H1 (cell line): ENCODE results near the gene ASIC1. TPM values are rescaled to one million over a fixed set of nuclear protein-coding genes. Genes with fewer than 3 reads are reported as not detected.

Source experiments
- CTCF ChIA-PET: fragments of 300-600 bp; sonication (Branson Sonifier 250); formaldehyde crosslinking; loops from one replicate; lab custom pipeline; 2021; ENCODE audit not compliant: partially characterized antibody; lab: Charles Lee
- POLR2A ChIA-PET: fragments of 300-600 bp; sonication (Branson Sonifier 250); formaldehyde crosslinking; loops from one replicate; lab custom pipeline; 2021; ENCODE audit warnings: inconsistent platforms; ENCODE audit not compliant: partially characterized antibody; lab: Charles Lee
- DNase-seq, 2 experiments: peaks; one replicate each; pipeline versions ENCODE4 v3.0.0 to v3.0.0-alpha.2; 2010 to 2022; ENCODE audit warnings: low spot score in 2 of 2, low read depth in 1 of 2, mixed read lengths in 1 of 2
- FAIRE-seq: peaks from 2 replicates; lab custom pipeline; 2011; peaks lifted over from hg19 to GRCh38; lab: Jason Lieb, UNC
- H2AFZ ChIP-seq: 2 replicates; pipeline ENCODE4 v1.8.1; 2012; ENCODE audit warnings: low read length, inconsistent platforms
- H2AK5ac ChIP-seq: 2 replicates; pipeline ENCODE4 v1.6.1; 2013; ENCODE audit warnings: low read depth, low read length
- H2BK120ac ChIP-seq: replicated peaks from 2 replicates; pipeline ENCODE3; 2013; ENCODE audit warnings: low read depth, low read length, inconsistent platforms
- H2BK12ac ChIP-seq: 2 replicates; pipeline ENCODE4 v1.6.1; 2013; ENCODE audit warnings: low read depth, low read length
- H2BK15ac ChIP-seq: 2 replicates; pipeline ENCODE4 v1.6.1; 2013; ENCODE audit warnings: low read length
- H2BK20ac ChIP-seq: 2 replicates; pipeline ENCODE4 v1.6.1; 2013; ENCODE audit warnings: low read length
- H2BK5ac ChIP-seq: 2 replicates; pipeline ENCODE4 v1.6.1; 2013; ENCODE audit warnings: low read depth, low read length
- H3K14ac ChIP-seq: 2 replicates; pipeline ENCODE4 v1.6.1; 2013; ENCODE audit warnings: inconsistent platforms; ENCODE audit not compliant: insufficient read length
- H3K18ac ChIP-seq: 2 replicates; pipeline ENCODE4 v1.6.1; 2013; ENCODE audit warnings: low read length; ENCODE audit errors: extremely low read depth
- H3K23ac ChIP-seq: 2 replicates; pipeline ENCODE4 v1.6.1; 2013; ENCODE audit warnings: inconsistent platforms; ENCODE audit not compliant: insufficient read length
- H3K23me2 ChIP-seq: 2 replicates; pipeline ENCODE4 v1.6.1; 2013; ENCODE audit warnings: low read depth, low read length
- H3K27ac ChIP-seq: 2 replicates; pipeline ENCODE4 v1.6.1; 2011; ENCODE audit warnings: low read depth, low read length, inconsistent platforms
- H3K27me3 ChIP-seq, 4 experiments: replicated peaks in 1 of 4; 1 replicate in 1 of 4; 2 replicates in 3 of 4; pipeline versions ENCODE4 v1.6.1 to v1.8.1; 2011 to 2013; ENCODE audit warnings: low read length in 3 of 4, mild to moderate bottlenecking in 3 of 4, inconsistent platforms in 2 of 4, mixed read lengths in 2 of 4, moderate library complexity in 1 of 4; ENCODE audit not compliant: control insufficient read depth in 3 of 4, insufficient read depth in 3 of 4; ENCODE audit errors: extremely low read depth in 1 of 4
- H3K36me3 ChIP-seq, 4 experiments: 2 replicates each; pipeline versions ENCODE4 v1.6.1 to v1.8.1; 2011 to 2013; ENCODE audit warnings: mild to moderate bottlenecking in 4 of 4, low read length in 3 of 4, moderate library complexity in 2 of 4, control low read depth in 1 of 4, inconsistent platforms in 1 of 4; ENCODE audit not compliant: insufficient read depth in 4 of 4, control insufficient read depth in 2 of 4
- H3K4ac ChIP-seq: replicated peaks from 2 replicates; pipeline ENCODE3; 2013; ENCODE audit warnings: low read length, low read depth, mixed read lengths, inconsistent platforms; ENCODE audit not compliant: insufficient read length
- H3K4me1 ChIP-seq, 4 experiments: replicated peaks in 1 of 4; 1 replicate in 1 of 4; 2 replicates in 3 of 4; pipeline versions ENCODE4 v1.6.1 to v1.8.1; 2011 to 2013; ENCODE audit warnings: low read length in 3 of 4, inconsistent platforms in 2 of 4, mixed read lengths in 1 of 4; ENCODE audit not compliant: insufficient read depth in 4 of 4, control insufficient read depth in 3 of 4
- H3K4me2 ChIP-seq, 2 experiments: 2 replicates each; pipeline versions ENCODE4 v1.6.1 to v1.8.1; 2011 to 2013; ENCODE audit warnings: low read depth in 2 of 2, low read length in 2 of 2, control low read depth in 1 of 2, inconsistent platforms in 1 of 2, mild to moderate bottlenecking in 1 of 2; ENCODE audit not compliant: insufficient read depth in 1 of 2
- H3K4me3 ChIP-seq, 4 experiments: fragments of 200-600, 300-600 bp in 1 of 4; sonication (generic), shearing (Covaris generic), sonication (Bioruptor Twin) in 1 of 4; 2 replicates each; pipeline versions ENCODE4 v1.5.1 to v1.8.1; 2011 to 2016; ENCODE audit warnings: low read length in 4 of 4, low read depth in 3 of 4, control low read depth in 2 of 4, inconsistent platforms in 2 of 4, mild to moderate bottlenecking in 2 of 4, mixed read lengths in 1 of 4, moderate library complexity in 1 of 4; ENCODE audit not compliant: insufficient read depth in 2 of 4; ENCODE audit errors: extremely low read depth in 1 of 4
- H3K56ac ChIP-seq: replicated peaks from 2 replicates; pipeline ENCODE3; 2013; ENCODE audit warnings: low read depth, mild to moderate bottlenecking, mixed read lengths, low read length, inconsistent platforms; ENCODE audit not compliant: insufficient read length
- H3K79me1 ChIP-seq: 2 replicates; pipeline ENCODE4 v1.6.1; 2013; ENCODE audit warnings: low read depth, low read length, control low read depth
- H3K79me2 ChIP-seq, 2 experiments: 2 replicates each; pipeline versions ENCODE4 v1.6.1 to v1.8.1; 2012 to 2013; ENCODE audit warnings: low read length in 2 of 2, mild to moderate bottlenecking in 2 of 2, inconsistent platforms in 1 of 2; ENCODE audit not compliant: insufficient read depth in 2 of 2, control insufficient read depth in 1 of 2
- H3K9ac ChIP-seq, 4 experiments: replicated peaks in 1 of 4; 1 replicate in 1 of 4; 2 replicates in 3 of 4; pipeline versions ENCODE4 v1.6.1 to v1.8.1; 2011 to 2013; ENCODE audit warnings: low read depth in 3 of 4, low read length in 3 of 4, control low read depth in 2 of 4, mild to moderate bottlenecking in 2 of 4, moderate library complexity in 2 of 4, inconsistent platforms in 1 of 4; ENCODE audit errors: extremely low read depth in 1 of 4
- H3K9me3 ChIP-seq, 2 experiments: 2 replicates each; pipeline versions ENCODE4 v1.6.1 to v1.8.1; 2012 to 2013; ENCODE audit warnings: mild to moderate bottlenecking in 2 of 2, moderate library complexity in 2 of 2, control low read depth in 1 of 2, inconsistent platforms in 1 of 2, low read depth in 1 of 2, low read length in 1 of 2, mixed read lengths in 1 of 2; ENCODE audit not compliant: insufficient read depth in 2 of 2
- H4K20me1 ChIP-seq, 2 experiments: replicated peaks in 1 of 2; 2 replicates each; pipeline versions ENCODE3 to v1.8.1; 2011 to 2013; ENCODE audit warnings: inconsistent platforms in 2 of 2, low read length in 2 of 2, mild to moderate bottlenecking in 1 of 2; ENCODE audit not compliant: insufficient read depth in 2 of 2, control insufficient read depth in 1 of 2
- H4K5ac ChIP-seq: 2 replicates; pipeline ENCODE4 v1.6.1; 2013; ENCODE audit warnings: low read length, low read depth, mixed read lengths, inconsistent platforms; ENCODE audit not compliant: insufficient read length
- H4K8ac ChIP-seq: 2 replicates; pipeline ENCODE4 v1.8.0; 2013; ENCODE audit warnings: mild to moderate bottlenecking, moderate library complexity, low read length, inconsistent platforms; ENCODE audit not compliant: insufficient read depth; ENCODE audit errors: extremely low read depth
- H4K91ac ChIP-seq: replicated peaks from 2 replicates; pipeline ENCODE3; 2013; ENCODE audit warnings: low read length, mixed read lengths, inconsistent platforms; ENCODE audit not compliant: insufficient read length
- BRCA1 ChIP-seq: IDR thresholded peaks from 2 replicates; pipeline ENCODE4 v1.6.1; 2012; ENCODE audit warnings: low read depth, low read length, improper control_type of control experiment
- CREB1 ChIP-seq: IDR thresholded peaks from 2 replicates; pipeline ENCODE4 v1.6.1; 2012; ENCODE audit warnings: inconsistent platforms
- KDM1A ChIP-seq: fragments of 200-600, 300-600 bp; sonication (generic); IDR thresholded peaks from 2 replicates; pipeline ENCODE4 v1.7.1; 2016; ENCODE audit warnings: mild to moderate bottlenecking, low read length, borderline replicate concordance
- WGBS, 2 experiments: shearing (Covaris generic) in 1 of 2; methylation state at CpG; one replicate each; pipeline versions ENCODE4 v1.1.6 to v1.1.7; 2013 to 2015; ENCODE audit warnings: low lambda C conversion rate in 2 of 2, mixed read lengths in 2 of 2, inconsistent platforms in 1 of 2, low coverage in 1 of 2, missing lambda C conversion rate in 1 of 2; ENCODE audit not compliant: insufficient replicate concordance in 2 of 2, insufficient coverage in 1 of 2, insufficient read length in 1 of 2; ENCODE audit errors: extremely low coverage in 1 of 2, missing lambda C conversion rate in 1 of 2; 5-methylcytosine and 5-hydroxymethylcytosine counted together
- polyA plus RNA-seq, 7 experiments: library from polyadenylated mRNA; depleted of rRNA in 3 of 7; stranded (reverse) in 5 of 7; unstranded in 2 of 7; fragments of >200 nt in 5 of 7; fragments of 200-250 nt in 2 of 7; gene quantifications; 1 replicate in 5 of 7; 2 replicates in 1 of 7; 4 replicates in 1 of 7; pipeline versions ENCODE4 v1.2.1 to v1.2.3, GENCODE V29; 2011 to 2013; ENCODE audit warnings: missing spikeins in 2 of 7, mixed read lengths in 2 of 7
- total RNA-seq: library from RNA; stranded (reverse); fragmentation: NEBNext Ultra II Directional; extraction: Animal tissue kit (Norgen Biotek cat#: 25700); gene quantifications from 2 replicates; pipeline ENCODE4 v1.2.1, GENCODE V29; 2021
- TF ChIP-seq, protein P1 (sequence below), 3 experiments: IDR thresholded peaks; 1 replicate in 2 of 3; 2 replicates in 1 of 3; pipeline versions ENCODE4 v1.5.1 to v1.6.1; 2011; ENCODE audit warnings: low read length in 3 of 3, mild to moderate bottlenecking in 3 of 3, inconsistent platforms in 2 of 3, low read depth in 1 of 3, moderate library complexity in 1 of 3; ENCODE audit not compliant: insufficient read depth in 1 of 3; ENCODE audit errors: control extremely low read depth in 1 of 3
- TF ChIP-seq, protein P2 (sequence below): IDR thresholded peaks from 2 replicates; pipeline ENCODE4 v1.6.1; 2012; ENCODE audit warnings: low read length, inconsistent platforms

ASIC1 gene
- total and polyA plus RNA-seq, 2 of the 8 experiments (the other 6 are each of a cell fraction or from before 2014, with no cell fraction given) = 2.4 to 4.4 TPM

DNA sequence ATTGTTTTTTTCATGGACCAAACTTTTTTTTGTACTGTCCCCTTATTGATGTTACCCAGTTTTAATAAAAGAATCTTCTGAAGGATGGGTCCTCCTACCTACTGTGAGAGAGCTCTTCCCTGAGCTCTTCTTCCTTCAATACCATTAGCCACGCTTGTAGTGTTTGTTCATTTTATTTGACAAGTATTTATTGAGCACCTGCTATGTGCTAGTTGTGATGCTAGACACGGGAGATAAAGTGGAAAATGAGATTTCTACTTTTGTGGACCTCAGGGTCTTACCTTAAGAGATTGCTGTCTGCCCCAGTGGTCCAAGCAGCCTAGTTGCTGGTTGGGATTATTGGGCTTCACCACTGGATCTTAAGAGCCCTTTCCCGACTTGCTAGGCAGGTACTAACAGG, 43.2 kb downstream of the ASIC1 start:
- TF ChIP-seq KDM1A = no peak
- TF ChIP-seq, protein P1, sequence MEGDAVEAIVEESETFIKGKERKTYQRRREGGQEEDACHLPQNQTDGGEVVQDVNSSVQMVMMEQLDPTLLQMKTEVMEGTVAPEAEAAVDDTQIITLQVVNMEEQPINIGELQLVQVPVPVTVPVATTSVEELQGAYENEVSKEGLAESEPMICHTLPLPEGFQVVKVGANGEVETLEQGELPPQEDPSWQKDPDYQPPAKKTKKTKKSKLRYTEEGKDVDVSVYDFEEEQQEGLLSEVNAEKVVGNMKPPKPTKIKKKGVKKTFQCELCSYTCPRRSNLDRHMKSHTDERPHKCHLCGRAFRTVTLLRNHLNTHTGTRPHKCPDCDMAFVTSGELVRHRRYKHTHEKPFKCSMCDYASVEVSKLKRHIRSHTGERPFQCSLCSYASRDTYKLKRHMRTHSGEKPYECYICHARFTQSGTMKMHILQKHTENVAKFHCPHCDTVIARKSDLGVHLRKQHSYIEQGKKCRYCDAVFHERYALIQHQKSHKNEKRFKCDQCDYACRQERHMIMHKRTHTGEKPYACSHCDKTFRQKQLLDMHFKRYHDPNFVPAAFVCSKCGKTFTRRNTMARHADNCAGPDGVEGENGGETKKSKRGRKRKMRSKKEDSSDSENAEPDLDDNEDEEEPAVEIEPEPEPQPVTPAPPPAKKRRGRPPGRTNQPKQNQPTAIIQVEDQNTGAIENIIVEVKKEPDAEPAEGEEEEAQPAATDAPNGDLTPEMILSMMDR (IDR thresholded peaks at IDR 0.05; ENCODE audit: control extremely low read depth in 1 of 3, insufficient read depth in 1 of 3, low read depth in 1 of 3, low read length in 3 of 3) = no peak
- no peak for TF ChIP-seq CREB1
- TF ChIP-seq, protein P2, sequence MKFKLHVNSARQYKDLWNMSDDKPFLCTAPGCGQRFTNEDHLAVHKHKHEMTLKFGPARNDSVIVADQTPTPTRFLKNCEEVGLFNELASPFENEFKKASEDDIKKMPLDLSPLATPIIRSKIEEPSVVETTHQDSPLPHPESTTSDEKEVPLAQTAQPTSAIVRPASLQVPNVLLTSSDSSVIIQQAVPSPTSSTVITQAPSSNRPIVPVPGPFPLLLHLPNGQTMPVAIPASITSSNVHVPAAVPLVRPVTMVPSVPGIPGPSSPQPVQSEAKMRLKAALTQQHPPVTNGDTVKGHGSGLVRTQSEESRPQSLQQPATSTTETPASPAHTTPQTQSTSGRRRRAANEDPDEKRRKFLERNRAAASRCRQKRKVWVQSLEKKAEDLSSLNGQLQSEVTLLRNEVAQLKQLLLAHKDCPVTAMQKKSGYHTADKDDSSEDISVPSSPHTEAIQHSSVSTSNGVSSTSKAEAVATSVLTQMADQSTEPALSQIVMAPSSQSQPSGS = no peak
- no peak for TF ChIP-seq BRCA1
- Histone ChIP-seq H3K18ac (no peak overlapping the region), H3K56ac (no peak overlapping the region), H2BK5ac (no peak overlapping the region), H3K9me3 (no peaks in the 10 kb centered on the region), H3K23me2 (no peaks in the 10 kb centered on the region), H2AFZ (no peak overlapping the region), H2BK120ac (no peak overlapping the region), H4K5ac (no peak overlapping the region), H4K20me1 (peaks cover 0 to 9% of the 10 kb centered on the region in 2 experiments), H3K79me1 (no peaks in the 10 kb centered on the region), H2BK20ac (no peak overlapping the region), H4K8ac (no peak overlapping the region), H3K9ac (no peak overlapping the region), H3K4me1 (peaks cover 2 to 9% (median 6%) of the 10 kb centered on the region in 4 experiments; a peak in 5 of 7 replicates), H3K4me3 (no peak overlapping the region), H3K27me3 (no peaks in the 10 kb centered on the region), H2BK15ac (no peak overlapping the region), H3K4me2 (no peak overlapping the region), H3K79me2 (no peaks in the 10 kb centered on the region), H3K27ac (no peak overlapping the region), H3K4ac (no peak overlapping the region), H2AK5ac (no peak overlapping the region), H3K36me3 (peaks cover 30 to 48% (median 42%) of the 10 kb centered on the region in 4 experiments), H4K91ac (no peak overlapping the region), H3K23ac (no peak overlapping the region), H3K14ac (no peak overlapping the region), H2BK12ac (no peak overlapping the region)
- ChIA-PET CTCF (interaction anchor here (1.0 to 32.9 kb wide), 16 partner anchors 11 to 214 kb away, joined by 3 to 625 read pairs (median 5); partner anchors contain the start of genes CERS5, COX14 and SMARCD1), POLR2A (interaction anchor here (0.6 to 27.1 kb wide), 9 partner anchors 8 to 106 kb away, joined by 3 to 457 read pairs (median 4); partner anchors contain the start of genes COX14, GPD1 and SMARCD1)
- 89% methylated on average over 3 of the region's 3 CpGs; no CpG with 5 or more reads in 1 of the 2 experiments for WGBS, 2 experiments
- DNase-seq = no peak
- FAIRE-seq = no peak
